ENCODE results near the gene C19orf85. TPM values are rescaled to one million over a fixed set of nuclear protein-coding genes. Genes with fewer than 3 reads are reported as not detected.
A peak's percentile ranks its signal among the peaks of the same experiment; 100 is the strongest.

The C19orf85 gene
- total RNA-seq, 2 experiments from 2014 or later, result not detected

GRCh38 chr19:55471266-55471665 is 6.7 kb upstream of the C19orf85 start:
- intact Hi-C loops (cut with micrococcal nuclease), result no loop called here
- no peaks in the 10 kb centered on the region for H3K27me3 Mint-ChIP-seq
- no peaks in the 10 kb centered on the region for H3K9me3 Mint-ChIP-seq
- ChIA-PET CTCF (interaction anchor here (1.8 kb wide), 1 partner anchor 33 kb away, joined by 10 read pairs; no protein-coding TSS in a partner anchor), POLR2A (interaction anchor here (0.8 kb wide), 1 partner anchor 9 kb away, joined by 3 read pairs; no protein-coding TSS in a partner anchor)
- H3K4me3 Mint-ChIP-seq, result no peak overlapping the region
- no peak overlapping the region for H3K27ac Mint-ChIP-seq
- H3K4me1 Mint-ChIP-seq (ENCODE audit: low read depth), result peaks cover 3% of the 10 kb centered on the region
- no peaks in the 10 kb centered on the region for H3K36me3 Mint-ChIP-seq
- DNase-seq, result no peak

- Mint-ChIP-seq H3K4me3 (no peak overlapping the region), H3K4me1 (ENCODE audit: low read depth) (peaks cover 3% of the 10 kb centered on the region), H3K9me3 (no peaks in the 10 kb centered on the region), H3K27me3 (no peaks in the 10 kb centered on the region), H3K36me3 (no peaks in the 10 kb centered on the region), H3K27ac (no peak overlapping the region)
- no peak for DNase-seq
- intact Hi-C loops (cut with micrococcal nuclease), result loop anchor here (1.0 to 5.0 kb wide), 2 partner anchors 35 to 164 kb away; no protein-coding TSS in a partner anchor
- ChIA-PET CTCF (interaction anchor here (0.8 to 3.6 kb wide), 22 partner anchors 8 to 350 kb away, joined by 3 to 93 read pairs (median 6); partner anchors contain the start of genes KMT5C, NAT14 and ZNF628), POLR2A (no interaction called here)
These were observed 3.5 kb upstream of the C19orf85 start for GRCh38 chr19:55468054-55468393.

- Mint-ChIP-seq H3K27ac (no peak overlapping the region), H3K4me1 (ENCODE audit: low read depth) (peaks cover 3% of the 10 kb centered on the region), H3K9me3 (no peaks in the 10 kb centered on the region), H3K36me3 (no peaks in the 10 kb centered on the region), H3K27me3 (no peaks in the 10 kb centered on the region), H3K4me3 (no peak overlapping the region)
- ChIA-PET CTCF (interaction anchor here (0.6 to 3.6 kb wide), 34 partner anchors 8 to 714 kb away, joined by 3 to 93 read pairs (median 4); partner anchors contain the start of genes KMT5C, NAT14, SSC5D and ZNF628), POLR2A (interaction anchor here (1.1 kb wide), 1 partner anchor 9 kb away, joined by 6 read pairs; the partner anchor contains the start of gene ZNF628)
- peak; percentile 73 for DNase-seq
- intact Hi-C loops (cut with micrococcal nuclease), result loop anchor here (1.0 to 5.0 kb wide), 2 partner anchors 36 to 165 kb away; no protein-coding TSS in a partner anchor
These were observed 2.9 kb upstream of the C19orf85 start for GRCh38 chr19:55467236-55468053.

- no peak overlapping the region for H3K27ac Mint-ChIP-seq
- POLR2A ChIA-PET, result interaction anchor here (0.6 to 1.1 kb wide), 2 partner anchors 10 to 285 kb away, joined by 3 to 6 read pairs; partner anchors contain the start of gene ZNF628
- peaks cover 2% of the 10 kb centered on the region for H3K27me3 Mint-ChIP-seq
- H3K4me3 Mint-ChIP-seq, result no peak overlapping the region
- intact Hi-C loops (cut with micrococcal nuclease), result loop anchor here (5.0 kb wide), 1 partner anchor 166 kb away; no protein-coding TSS in a partner anchor
- no peaks in the 10 kb centered on the region for H3K36me3 Mint-ChIP-seq
- no peaks in the 10 kb centered on the region for H3K9me3 Mint-ChIP-seq
- CTCF ChIA-PET, result interaction anchor here (0.6 to 3.6 kb wide), 10 partner anchors 10 to 325 kb away, joined by 3 to 93 read pairs (median 11); partner anchors contain the start of gene ZNF628
- H3K4me1 Mint-ChIP-seq (ENCODE audit: low read depth), result peaks cover 12% of the 10 kb centered on the region
- DNase-seq, result no peak
These were observed 1.7 kb upstream of the C19orf85 start for GRCh38 chr19:55466241-55466614.

GRCh38 chr19:55465460-55466240 is 1.1 kb upstream of the C19orf85 start:
- Mint-ChIP-seq H3K36me3 (no peaks in the 10 kb centered on the region), H3K9me3 (no peaks in the 10 kb centered on the region), H3K4me1 (ENCODE audit: low read depth) (peaks cover 16% of the 10 kb centered on the region), H3K27ac (no peak overlapping the region), H3K4me3 (no peak overlapping the region), H3K27me3 (peaks cover 2% of the 10 kb centered on the region)
- DNase-seq, result no peak
- intact Hi-C loops (cut with micrococcal nuclease), result loop anchor here (5.0 kb wide), 1 partner anchor 167 kb away; no protein-coding TSS in a partner anchor
- CTCF ChIA-PET, result interaction anchor here (2.4 to 3.6 kb wide), 3 partner anchors 10 to 38 kb away, joined by 11 to 93 read pairs (median 48); partner anchors contain the start of gene ZNF628
- POLR2A ChIA-PET, result no interaction called here

GRCh38 chr19:55464039-55464661 is 401 bp downstream of the C19orf85 start:
- Mint-ChIP-seq H3K9me3 (no peaks in the 10 kb centered on the region), H3K27me3 (peaks cover 2% of the 10 kb centered on the region), H3K36me3 (no peaks in the 10 kb centered on the region), H3K4me3 (no peak overlapping the region), H3K4me1 (ENCODE audit: low read depth) (peaks cover 24% of the 10 kb centered on the region), H3K27ac (no peak overlapping the region)
- DNase-seq, result no peak
- CTCF ChIA-PET, result no interaction called here
- POLR2A ChIA-PET, result no interaction called here
- intact Hi-C loops (cut with micrococcal nuclease), result no loop called here

- Mint-ChIP-seq H3K27me3 (peaks cover 2% of the 10 kb centered on the region), H3K36me3 (no peaks in the 10 kb centered on the region), H3K27ac (no peak overlapping the region), H3K4me1 (ENCODE audit: low read depth) (peaks cover 24% of the 10 kb centered on the region), H3K4me3 (no peak overlapping the region), H3K9me3 (no peaks in the 10 kb centered on the region)
- no peak for DNase-seq
- ChIA-PET POLR2A (no interaction called here), CTCF (interaction anchor here (1.6 kb wide), 1 partner anchor 14 kb away, joined by 3 read pairs; no protein-coding TSS in a partner anchor)
- intact Hi-C loops (cut with micrococcal nuclease), result no loop called here
These were observed 944 bp downstream of the C19orf85 start for GRCh38 chr19:55463583-55464031.

- Mint-ChIP-seq H3K27me3 (peaks cover 2% of the 10 kb centered on the region), H3K4me1 (ENCODE audit: low read depth) (peaks cover 21% of the 10 kb centered on the region), H3K36me3 (no peaks in the 10 kb centered on the region), H3K9me3 (no peaks in the 10 kb centered on the region), H3K4me3 (peak overlapping the region; percentile 91), H3K27ac (no peak overlapping the region)
- intact Hi-C loops (cut with micrococcal nuclease), result no loop called here
- ChIA-PET CTCF (interaction anchor here (1.6 kb wide), 1 partner anchor 14 kb away, joined by 3 read pairs; no protein-coding TSS in a partner anchor), POLR2A (no interaction called here)
- no peak for DNase-seq
These were observed 1.8 kb downstream of the C19orf85 start for GRCh38 chr19:55462722-55463121.

- Mint-ChIP-seq H3K27ac (peak overlapping the region; percentile 84), H3K4me3 (peak overlapping the region; percentile 91), H3K9me3 (no peaks in the 10 kb centered on the region), H3K4me1 (ENCODE audit: low read depth) (peaks cover 21% of the 10 kb centered on the region), H3K36me3 (no peaks in the 10 kb centered on the region), H3K27me3 (peaks cover 2% of the 10 kb centered on the region)
- ChIA-PET CTCF (interaction anchor here (0.6 to 1.6 kb wide), 9 partner anchors 14 to 321 kb away, joined by 3 to 19 read pairs (median 3); partner anchors contain the start of genes ZNF628 and ZNF865), POLR2A (interaction anchor here (0.7 to 1.0 kb wide), 6 partner anchors 9 to 123 kb away, joined by 3 to 7 read pairs (median 4); partner anchors contain the start of genes KMT5C, UBE2S and ZNF628)
- intact Hi-C loops (cut with micrococcal nuclease), result loop anchor here (1.0 to 2.0 kb wide), 3 partner anchors 15 to 203 kb away; partner anchors contain the start of genes KMT5C, PPP6R1 and ZNF628
- no peak for DNase-seq
These were observed 2.5 kb downstream of the C19orf85 start for GRCh38 chr19:55461974-55462626.

GRCh38 chr19:55461259-55461973 is 3.1 kb downstream of the C19orf85 start, which contains the start of gene ISOC2:
TSS of gene ISOC2 (minus strand) at chr19:55461642. CDS start at chr19:55456486, 5,156 bp downstream.
- peak within 1 kb of the TSS; percentile 84 for H3K27ac Mint-ChIP-seq
- peaks cover 2% of the 10 kb centered on the region for H3K27me3 Mint-ChIP-seq
- no peaks in the 10 kb centered on the region for H3K9me3 Mint-ChIP-seq
- intact Hi-C loops (cut with micrococcal nuclease), result loop anchor here (1.0 to 2.0 kb wide), 3 partner anchors 15 to 202 kb away; partner anchors contain the start of genes KMT5C, PPP6R1 and ZNF628
- POLR2A ChIA-PET, result interaction anchor here (0.7 to 1.0 kb wide), 6 partner anchors 10 to 122 kb away, joined by 3 to 7 read pairs (median 4); partner anchors contain the start of genes KMT5C, UBE2S and ZNF628
- H3K36me3 Mint-ChIP-seq, result no peaks in the 10 kb centered on the region
- DNase-seq, result peak; percentile 100
- peaks cover 21% of the 10 kb centered on the region for H3K4me1 Mint-ChIP-seq (ENCODE audit: low read depth)
- peak within 1 kb of the TSS; percentile 91 for H3K4me3 Mint-ChIP-seq
- CTCF ChIA-PET, result interaction anchor here (0.6 to 1.0 kb wide), 8 partner anchors 15 to 320 kb away, joined by 3 to 19 read pairs (median 4); partner anchors contain the start of genes ZNF628 and ZNF865
